Muscle of arm (tissue), 12 donors: ENCODE data around the gene CD164L2. TPM values are rescaled to one million over a fixed set of nuclear protein-coding genes. Genes with fewer than 3 reads are reported as not detected.

Source experiments
- DNase-seq: peaks from one replicate; pipeline ENCODE4 v3.0.0-alpha.2; 2013
- polyA plus RNA-seq, 12 donors: library from polyadenylated mRNA; unstranded; fragments of 120-200 nt; gene quantifications; one replicate each; pipeline ENCODE4 v1.2.1, GENCODE V29; 2013; ENCODE audit not compliant: insufficient read length in 12 of 12

CD164L2 gene
- polyA plus RNA-seq, 12 donors, result 0.12 to 0.55 TPM; not detected in 10

DNA sequence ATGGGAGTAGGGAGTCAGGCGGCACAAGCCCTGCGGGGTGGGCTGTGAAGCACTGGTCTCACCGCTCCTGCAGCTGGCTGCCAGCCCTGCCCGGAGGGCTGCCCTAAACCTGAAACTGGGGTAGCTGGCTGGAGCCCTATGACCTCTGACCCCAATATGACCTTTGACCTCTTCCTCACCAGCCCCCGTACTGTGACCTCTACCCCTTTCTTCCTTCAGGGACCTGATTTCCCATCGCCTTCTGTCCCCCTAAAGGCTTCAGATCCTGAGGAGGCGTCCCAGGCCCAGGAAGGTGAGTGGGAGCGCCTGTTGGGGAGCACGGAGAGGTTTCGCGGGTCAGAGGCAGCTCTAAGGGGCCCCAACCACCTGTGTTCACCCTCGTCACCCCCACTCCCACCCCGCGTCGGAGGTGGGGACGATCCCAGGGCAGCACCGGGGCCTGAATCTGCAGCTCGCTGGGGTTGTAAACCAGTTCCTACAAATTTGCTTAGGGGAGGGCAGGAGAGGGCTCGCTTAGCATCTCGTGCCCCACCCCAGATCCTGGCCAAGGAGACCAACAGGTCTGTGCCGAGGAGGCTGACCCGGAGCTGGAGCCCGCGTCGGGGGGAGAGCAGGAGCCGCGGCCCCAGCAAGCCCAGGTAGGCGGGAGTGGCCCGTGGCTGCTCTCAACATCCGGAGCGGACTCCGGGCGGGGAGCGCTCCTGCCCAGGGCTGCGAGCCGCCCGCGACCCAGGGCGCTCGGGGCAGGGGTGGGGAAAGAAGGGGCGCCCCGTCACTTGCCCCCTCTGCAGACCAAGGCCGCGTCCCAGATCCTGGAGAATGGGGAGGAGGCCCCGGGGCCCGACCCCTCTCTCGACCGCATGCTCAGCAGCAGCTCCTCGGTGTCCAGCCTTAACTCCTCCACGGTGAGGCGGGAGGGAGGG is 34.0 kb downstream of the CD164L2 start:
- DNase-seq, result no peak

DNA sequence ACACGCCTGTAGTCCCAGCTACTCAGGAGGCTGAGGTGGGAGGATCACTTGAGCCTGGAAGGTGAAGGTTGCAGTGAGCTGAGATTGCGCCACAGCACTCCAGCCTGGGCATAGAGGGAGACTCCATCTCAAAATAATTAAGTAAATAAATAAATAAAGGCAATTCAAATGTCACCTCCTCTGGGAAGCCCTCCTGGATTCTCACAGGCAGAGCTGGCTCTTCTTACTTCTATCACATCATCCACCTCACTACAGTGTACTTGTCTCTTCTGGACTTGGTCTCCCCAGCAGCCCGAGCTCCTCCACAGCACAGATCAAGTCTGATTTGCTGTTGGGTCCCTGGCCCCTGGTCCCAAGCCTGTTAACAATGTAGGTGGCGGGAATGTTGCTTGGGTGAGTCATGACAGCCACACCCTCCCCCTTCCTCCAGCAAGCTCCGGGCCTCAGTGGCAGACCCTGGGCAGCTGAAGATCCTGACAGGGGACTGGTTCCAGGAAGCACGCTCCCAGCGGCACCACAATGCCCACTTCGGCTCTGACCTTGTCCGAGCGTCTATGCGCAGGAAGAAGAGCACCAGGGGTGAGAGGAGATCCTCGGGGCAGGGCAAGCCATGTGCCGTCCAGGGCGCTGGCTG is 36.0 kb downstream of the CD164L2 start:
- DNase-seq, result no peak

DNA sequence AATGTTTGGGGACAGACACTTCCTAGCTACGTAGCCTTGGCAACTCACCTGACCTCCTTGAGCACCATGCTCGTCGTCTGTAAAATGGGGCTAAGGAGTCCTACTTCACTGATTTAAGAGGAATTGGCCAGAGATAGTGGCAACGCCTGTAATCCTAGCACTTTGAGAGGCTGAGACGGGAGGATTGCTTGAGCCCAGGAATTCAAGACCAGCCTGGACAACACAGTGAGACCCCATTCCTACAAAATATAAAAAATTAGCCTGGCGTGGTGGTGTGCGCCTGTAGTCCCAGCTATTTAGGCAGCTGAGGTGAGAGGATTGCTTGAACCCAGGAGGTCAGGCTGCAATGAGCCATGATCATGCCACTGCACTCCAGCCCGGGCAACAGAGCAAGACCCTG is 36.8 kb downstream of the CD164L2 start:
- no peak for DNase-seq

DNA sequence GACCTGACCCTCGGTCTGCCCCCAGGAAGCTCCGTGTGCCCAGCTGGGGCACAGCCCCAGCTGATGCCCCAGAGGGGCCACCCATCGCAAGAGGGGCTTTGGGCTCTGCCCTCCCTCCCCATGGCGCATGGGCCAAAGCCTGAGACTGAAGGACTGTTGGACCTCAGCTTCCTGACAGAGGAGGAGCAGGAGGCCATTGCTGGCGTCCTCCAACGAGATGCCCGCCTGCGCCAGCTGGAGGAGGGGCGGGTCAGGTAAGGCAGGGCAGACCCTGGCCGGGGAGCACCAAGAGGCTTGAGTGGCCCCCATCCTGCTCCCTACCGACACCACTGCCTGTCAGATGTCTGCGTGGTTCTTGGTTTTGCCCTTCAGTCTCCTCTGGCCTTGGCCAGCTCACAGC is 37.9 kb downstream of the CD164L2 start:
- no peak for DNase-seq

DNA sequence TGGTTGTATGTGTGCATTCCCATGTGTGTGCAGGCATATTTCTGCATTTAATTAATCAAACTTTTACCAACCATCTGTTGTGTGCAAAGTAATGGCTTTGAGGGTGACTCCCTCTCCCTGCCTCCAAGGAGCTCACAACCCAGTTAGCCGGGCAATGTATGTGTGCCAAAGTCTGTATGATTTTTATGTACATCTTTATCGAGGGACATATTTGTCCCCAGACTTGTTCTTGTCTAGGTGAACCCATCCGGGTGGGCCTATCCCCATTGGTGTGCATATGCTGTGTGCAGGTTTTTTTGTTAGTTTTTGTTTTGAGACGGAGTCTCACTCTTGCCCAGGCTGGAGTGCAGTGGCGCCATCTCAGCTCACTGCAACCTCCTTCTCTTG is 39.5 kb downstream of the CD164L2 start:
- no peak for DNase-seq

DNA sequence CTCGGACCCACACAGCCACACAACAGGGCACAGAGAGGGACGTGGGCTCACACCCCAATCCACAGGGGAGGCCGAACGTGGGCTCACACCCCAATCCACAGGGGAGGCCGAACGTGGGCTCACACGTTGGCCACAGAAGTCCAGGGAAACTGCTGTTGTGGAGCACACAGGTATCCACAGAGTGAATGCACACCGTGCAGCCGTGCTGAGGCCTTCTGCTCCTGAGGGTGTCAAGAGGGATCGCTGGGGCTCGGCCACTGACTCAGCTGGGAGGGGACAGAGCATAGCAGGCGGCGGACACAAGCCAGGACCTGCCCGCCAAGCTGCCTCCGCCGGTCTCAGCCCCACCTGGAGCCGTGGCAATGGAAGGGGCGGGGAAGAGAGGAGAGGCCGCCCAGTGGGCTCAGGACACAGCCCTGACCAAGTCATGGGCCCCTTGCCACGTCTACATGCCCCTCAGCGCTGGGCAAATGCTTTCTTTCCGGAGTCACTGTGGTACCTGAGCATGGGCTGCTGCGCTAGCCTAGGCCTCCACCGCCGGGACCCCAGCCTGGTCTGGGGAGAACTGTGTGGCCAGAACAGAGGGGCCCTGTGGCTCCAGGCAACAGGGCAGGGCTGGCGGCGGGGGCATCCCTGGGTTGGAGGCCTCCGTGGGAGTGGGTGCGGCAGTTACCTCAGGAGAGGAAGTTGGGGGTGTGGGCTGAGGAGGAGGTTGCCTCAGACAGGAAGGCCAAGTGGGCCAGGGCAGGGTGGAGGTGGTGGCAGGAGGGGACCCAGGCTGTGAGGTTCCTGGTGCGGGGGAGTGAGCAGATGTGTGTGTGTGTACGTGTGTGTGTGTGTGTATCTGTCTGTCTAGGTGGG is 40.1 kb downstream of the CD164L2 start:
- no peak for DNase-seq

DNA sequence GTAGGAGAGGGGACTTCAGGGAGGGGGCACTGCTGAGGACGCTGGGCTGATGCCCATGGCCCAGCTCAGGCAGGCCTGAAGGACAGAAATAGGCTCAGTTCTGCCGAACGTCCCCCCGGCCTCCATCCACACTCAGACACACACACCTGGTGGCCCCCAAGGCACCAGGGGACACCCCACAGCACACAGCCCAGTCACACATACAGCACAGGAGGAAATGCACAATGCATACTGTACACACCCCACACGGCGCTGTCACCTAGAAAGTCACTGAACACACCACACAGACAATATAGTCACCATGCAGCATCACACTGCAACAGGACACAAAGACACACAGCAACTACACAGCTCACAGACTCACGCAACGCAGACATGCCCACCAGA is 40.7 kb downstream of the CD164L2 start:
- no peak for DNase-seq

DNA sequence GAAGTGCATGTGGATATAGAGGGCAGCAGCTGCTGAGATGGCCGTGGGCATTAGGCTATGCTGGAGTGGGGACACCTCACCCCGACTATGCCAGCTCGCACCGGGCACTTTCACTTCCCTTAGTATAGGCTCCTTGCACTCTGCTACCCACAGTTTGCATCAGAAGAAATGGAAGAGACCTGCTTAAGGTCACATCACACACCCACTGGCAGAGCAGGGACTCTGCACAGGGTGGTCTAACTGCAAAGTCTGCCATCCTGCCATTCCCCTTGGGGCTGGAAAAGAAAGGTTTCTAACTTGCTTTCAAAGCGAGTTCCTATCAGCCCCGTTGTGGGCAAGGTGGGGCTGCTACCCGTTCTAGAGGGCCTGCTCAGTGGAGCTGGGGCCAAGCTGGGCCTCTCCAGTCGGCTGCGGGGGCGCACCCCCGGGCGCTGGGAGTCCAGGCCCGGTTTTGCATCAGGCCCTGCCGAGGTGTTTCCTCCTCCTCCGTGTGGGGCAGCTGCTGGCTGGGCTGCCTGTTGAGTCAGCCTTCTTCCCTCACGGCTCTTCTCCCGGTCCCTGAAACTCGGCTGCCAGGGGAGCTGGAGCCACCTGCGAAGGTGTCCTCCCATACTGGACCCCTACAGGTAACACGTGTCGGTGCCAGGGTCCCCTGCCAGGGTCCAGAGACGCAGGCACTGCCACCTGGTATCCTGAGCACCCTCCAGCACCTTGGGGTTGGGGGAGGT is 41.4 kb downstream of the CD164L2 start, which contains the start of gene SYTL1:
Gene SYTL1, plus strand, starts transcription at position 498 of the 728 bp plus-strand sequence. CDS start 3,313 bp downstream, outside the sequence.
- DNase-seq, result no peak

DNA sequence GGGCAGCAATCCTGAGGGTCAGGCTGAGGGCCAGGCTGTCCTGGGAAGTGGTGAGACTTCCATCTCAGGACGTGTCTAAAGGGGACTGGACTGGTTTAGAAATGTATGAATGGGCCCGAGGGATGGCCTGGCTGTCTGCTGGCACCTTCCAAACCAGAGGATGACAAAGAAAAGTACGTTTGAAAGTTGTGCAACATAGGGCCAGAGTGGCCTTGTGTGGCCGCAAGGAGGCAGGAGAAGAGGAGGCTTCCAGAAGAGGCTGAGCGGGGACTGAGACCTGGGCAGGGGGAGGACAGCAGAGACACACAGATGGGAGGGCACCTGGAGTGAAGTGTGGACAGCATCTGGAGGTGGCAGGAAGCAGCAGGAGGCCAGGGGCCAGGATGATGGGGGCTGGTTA is 43.9 kb downstream of the CD164L2 start:
- no peak for DNase-seq

DNA sequence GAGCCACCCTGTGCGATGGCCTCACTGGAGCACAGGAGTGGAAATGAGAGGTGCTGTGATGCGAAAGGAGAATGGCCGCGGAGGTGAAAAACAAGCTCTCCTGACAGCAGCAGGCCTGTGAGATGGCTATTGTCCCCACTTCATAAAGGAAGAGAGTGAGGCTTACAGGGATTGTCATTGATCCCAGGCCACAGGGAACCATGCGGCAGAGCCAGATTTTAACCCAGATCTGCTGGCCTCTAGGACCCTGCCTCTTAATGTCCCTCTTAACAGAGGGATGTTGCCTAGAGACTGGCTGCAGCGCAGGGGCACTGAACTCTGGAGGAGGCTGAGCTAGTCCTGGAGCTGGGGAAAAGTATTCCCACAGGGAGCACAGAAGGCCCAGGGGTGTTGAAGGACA is 44.4 kb downstream of the CD164L2 start:
- DNase-seq, result no peak

DNA sequence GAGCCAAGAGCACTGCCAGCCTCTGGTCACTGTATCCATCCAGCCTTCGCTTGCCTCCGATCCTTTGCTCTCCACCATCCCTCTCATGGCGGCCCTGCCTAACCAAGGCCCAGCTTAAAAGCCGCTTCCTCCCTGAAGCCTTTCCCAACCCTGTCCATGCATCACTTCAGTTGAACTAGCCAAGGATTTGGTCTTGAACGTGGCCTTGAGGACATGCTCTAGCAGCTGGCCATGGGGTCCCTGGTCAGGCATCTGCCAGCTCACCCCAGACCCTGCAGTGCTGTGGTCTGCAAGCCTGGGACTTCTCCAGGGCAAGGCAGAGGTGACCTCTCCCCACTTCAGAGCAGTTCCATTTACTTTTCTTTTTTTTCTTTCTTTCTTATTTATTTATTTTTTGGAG is 46.4 kb downstream of the CD164L2 start:
- no peak for DNase-seq

DNA sequence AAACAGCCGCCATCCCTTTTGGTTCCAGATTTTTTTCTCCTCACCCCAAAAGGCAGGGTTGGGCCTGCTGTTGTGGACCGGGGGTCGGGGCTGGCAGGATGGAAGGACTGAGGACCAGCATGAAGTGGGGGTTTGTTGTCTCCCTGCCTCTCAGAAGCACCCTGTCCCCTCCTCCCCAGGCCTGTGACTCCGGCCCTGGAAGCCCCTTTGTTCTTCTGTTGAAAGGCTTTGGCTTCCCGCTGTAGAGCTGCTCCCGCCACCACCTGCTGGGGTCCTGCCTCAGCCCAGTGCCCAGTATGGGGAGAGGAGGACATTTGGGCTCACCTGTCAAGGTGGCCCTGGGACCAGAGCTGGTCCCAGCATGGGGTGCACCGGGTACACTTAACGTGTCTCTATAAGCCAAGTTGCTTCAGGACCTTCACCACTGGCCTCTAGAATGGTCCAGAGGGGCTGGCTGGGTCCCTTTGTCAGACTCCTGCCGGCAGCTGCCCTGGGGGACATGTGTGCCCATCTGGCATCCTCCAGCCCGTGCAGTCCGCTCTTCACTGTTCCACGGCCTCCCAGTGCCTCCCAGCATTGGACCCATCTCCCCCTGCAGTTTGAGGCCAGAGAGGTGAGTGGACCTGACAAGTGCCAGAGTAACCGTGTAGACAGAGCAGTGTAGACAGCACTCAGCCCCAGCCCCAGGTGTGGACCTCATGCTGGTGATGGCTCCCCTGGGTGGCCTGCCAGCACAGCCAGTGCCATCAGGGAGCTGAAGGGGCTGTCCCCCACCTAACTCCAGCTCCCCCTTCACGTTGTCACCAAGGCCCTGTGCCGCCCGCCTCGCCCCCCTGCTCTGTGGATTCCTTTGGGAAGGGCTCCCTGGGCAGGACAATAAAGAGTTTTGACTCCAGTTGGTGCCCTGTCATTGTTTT is 47.4 kb downstream of the CD164L2 start:
- DNase-seq, result no peak

DNA sequence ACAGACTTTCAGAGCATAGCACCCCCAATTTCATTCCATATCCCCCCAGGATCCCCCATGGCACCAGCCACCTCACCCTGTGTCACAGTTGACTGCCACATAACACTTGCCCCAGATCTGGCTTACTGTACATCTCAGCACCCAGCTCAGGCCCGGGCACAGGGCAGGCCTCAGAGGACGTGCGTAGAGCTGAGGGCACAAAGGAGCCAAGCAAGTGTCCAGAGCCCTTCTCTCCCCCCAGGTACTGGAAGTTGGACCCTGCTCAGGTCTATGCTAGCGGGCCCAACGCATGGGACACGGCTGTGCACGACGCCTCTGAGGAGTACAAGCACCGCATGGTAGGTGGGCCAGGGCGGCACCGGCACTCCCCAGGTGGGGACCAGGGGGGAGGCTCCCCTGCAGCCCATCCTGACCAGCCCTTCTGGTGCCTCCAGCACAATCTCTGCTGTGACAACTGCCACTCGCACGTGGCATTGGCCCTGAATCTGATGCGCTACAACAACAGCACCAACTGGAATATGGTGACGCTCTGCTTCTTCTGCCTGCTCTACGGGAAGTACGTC is 49.3 kb downstream of the CD164L2 start:
- DNase-seq, result no peak

DNA sequence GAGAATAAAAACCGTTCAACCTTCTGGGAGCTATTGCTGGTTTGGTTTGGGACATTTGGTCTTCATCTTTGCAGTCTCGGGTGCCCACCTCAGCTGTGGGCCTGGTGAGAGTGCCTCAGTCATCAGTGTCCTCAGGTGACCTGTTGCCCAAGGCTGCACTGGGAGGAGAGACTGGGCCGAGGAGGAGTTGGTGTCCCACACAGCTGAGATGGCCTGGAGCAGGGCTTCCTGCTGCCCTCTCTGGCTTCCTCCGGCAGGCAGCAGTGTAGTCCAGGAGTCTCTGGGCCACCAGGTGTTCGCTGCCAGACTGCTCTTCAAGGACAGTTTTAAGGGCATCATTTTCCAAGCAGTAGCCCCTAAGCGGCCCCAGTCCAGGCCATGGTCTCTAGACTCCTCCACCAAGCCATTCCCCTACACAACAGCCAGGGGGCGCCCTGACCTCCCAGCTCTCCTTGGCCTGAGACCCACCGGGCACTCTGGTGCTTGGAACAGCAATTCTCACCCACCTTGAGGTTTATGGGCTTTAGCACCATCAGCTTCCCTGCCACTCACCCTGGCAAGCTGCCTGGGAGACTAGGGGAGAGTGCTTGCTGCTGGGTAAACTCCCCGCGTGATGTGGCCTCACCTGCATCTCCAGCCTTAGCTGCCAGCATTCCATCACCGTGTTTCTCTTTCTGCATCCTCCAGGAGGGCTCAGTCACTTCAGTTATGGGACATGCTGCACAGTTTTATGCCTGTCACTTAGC is 50.4 kb downstream of the CD164L2 start:
- no peak for DNase-seq

DNA sequence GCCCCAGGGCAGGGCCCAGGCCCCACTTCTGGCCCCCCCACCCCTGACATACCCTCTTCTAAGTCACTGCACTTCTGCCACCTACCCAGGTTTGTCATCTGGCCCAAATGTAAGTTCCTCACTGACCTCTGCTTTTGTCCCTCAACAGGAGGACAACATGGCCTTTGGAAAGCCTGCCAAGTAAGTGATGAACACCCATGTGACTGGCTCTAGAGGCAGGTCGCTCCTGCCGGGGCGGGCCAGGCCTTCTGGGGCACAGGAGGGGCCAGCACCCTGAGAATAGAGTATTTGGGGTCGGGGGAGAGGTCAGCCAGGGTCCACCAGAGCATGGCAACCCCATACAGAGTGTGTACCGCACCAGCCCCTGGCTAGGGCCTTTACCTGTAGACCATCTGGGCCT is 51.2 kb downstream of the CD164L2 start:
- DNase-seq, result no peak

DNA sequence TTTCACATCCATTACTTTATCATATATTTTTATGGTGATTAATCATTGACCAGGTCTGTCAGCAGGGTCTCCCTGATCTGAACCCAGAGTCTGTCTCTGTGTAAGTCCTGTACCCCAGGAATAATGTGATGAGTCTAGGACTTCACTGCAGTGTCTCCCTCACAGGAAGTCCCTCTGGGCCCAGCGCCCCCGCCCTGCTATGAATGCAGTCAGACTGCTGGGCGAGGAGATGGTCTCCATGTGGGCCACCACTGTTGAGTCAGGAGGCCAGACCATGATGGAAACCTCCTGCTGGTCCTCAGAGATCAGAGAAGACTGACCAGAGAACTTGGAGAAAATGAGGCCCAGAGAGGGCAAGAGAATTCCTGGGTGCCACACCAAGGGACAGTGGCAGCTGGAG is 51.7 kb downstream of the CD164L2 start:
- DNase-seq, result no peak

DNA sequence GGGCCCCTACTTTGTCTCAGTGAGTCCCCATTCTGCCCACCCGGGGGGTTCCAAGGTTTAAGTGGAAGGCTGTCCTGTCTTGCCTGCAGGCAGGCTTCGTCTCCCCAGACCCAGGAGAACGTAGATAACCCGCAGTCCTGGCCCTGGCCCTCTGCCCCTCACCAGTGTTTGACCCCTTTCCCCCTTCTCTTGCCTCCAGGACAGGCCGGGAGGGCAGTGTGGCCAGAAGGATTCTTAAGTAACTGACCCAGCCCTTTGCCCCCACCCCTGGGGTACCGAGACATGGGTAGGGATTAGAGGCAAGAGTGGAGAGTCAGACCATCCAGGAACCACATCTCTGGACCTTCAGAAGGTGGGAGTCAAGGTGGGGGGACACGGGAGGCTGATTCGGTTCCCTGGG is 52.3 kb downstream of the CD164L2 start:
- no peak for DNase-seq
